Measurements from ENCODE around the gene PLOD3. TPM values are rescaled to one million over a fixed set of nuclear protein-coding genes. Genes with fewer than 3 reads are reported as not detected.

PLOD3 gene
- total and polyA plus RNA-seq, 2 donors (not counting 1 experiment from before 2014, with no cell fraction given) = 40.1 to 47.5 TPM

DNA sequence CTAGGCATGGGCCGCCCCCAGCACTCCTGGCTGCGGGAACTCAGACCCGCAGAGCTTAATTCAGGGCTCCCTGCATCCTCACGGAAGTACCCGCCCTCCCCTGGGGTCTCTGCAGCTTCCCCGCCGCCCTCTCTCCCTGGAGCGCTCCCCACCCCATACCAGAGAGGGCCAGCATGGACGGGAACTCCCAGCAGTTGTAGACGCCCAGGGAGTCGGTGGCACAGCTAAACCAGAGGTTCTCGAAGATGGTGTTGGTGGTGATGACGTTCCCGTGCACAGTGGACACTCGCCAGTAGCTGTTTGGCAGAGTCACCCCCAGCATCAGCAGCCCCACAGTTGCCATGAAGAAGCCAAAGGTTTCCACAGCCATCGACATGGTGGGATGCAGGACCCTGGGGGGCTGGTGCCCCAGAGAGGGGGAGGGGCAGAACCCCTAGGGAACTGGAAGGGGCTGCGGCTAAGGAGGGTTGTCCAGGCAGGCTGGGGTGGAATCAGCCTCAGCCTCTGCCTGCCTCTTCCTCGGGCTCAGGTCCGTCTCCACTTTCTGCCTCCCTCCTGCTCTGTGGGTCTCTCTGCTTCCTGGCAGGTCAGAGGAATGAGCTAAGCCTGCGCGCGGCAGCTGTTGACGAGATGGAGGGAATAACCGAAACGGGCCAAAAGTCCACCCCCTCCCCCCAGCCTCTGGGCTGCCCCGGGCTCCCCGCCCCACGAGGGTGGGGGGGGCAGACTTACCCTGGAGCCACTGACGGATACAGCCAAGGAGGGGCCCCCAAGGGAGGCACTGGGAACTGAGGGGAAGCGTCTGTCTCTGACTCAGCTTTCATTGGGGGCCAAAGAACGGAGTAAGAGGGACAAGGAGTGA, 20.1 kb upstream of the PLOD3 start, which contains the start of gene CLDN15:
TSS of gene CLDN15 (minus strand) at position 597 of the 862 bp plus-strand sequence. CDS start at position 376, 221 bp downstream.
- no peaks in the 10 kb centered on the region for H3K9me3 Mint-ChIP-seq (ENCODE audit: insufficient read depth)
- H3K27me3 ChIP-seq (replicated peaks in 1 of 4; ENCODE audit: control extremely low read depth in 1 of 4, control insufficient read depth in 3 of 4, insufficient read depth in 4 of 4, low read length in 3 of 4) = no peaks in the 10 kb centered on the region
- no peaks in the 10 kb centered on the region for H3K9me3 ChIP-seq (ENCODE audit: control extremely low read depth in 1 of 3, control insufficient read depth in 2 of 3, insufficient read depth in 1 of 3, low read length in 2 of 3)
- intact Hi-C loops (cut with micrococcal nuclease) = no loop called here
- CTCF ChIA-PET = interaction anchor here (0.6 to 1.3 kb wide), 4 partner anchors 14 to 94 kb away, joined by 3 to 5 read pairs (median 4); no protein-coding TSS in a partner anchor
- no peak within 1 kb of the TSS for H3K4me3 ChIP-seq (ENCODE audit: control extremely low read depth in 1 of 5, extremely low read depth in 1 of 5, insufficient read depth in 1 of 5, low read depth in 2 of 5, low read length in 4 of 5)
- no peak within 1 kb of the TSS for H2AFZ ChIP-seq (ENCODE audit: insufficient read depth, low read depth, low read length, poor library complexity, severe bottlenecking)
- H3K27me3 Mint-ChIP-seq = no peaks in the 10 kb centered on the region
- ATAC-seq (ENCODE audit: low read depth) (peak; percentile 31), DNase-seq (no peak)
- peaks cover 62% of the 10 kb centered on the region for H4K20me1 ChIP-seq (ENCODE audit: control insufficient read depth, insufficient read depth, low read length, poor library complexity, severe bottlenecking)
- H3K4me1 ChIP-seq (ENCODE audit: control insufficient read depth in 2 of 2, insufficient read depth in 2 of 2, low read length in 2 of 2) = peaks cover 0 to 13% of the 10 kb centered on the region in 2 donors
- POLR2A ChIA-PET = interaction anchor here (1.2 kb wide), 1 partner anchor 19 kb away, joined by 3 read pairs; the partner anchor contains the start of gene ZNHIT1
- no peak within 1 kb of the TSS for H3K27ac Mint-ChIP-seq
- H3K4me2 ChIP-seq (replicated peaks; ENCODE audit: low read depth, low read length, poor library complexity, severe bottlenecking) = peak within 1 kb of the TSS; percentile 10
- H3K9ac ChIP-seq (ENCODE audit: low read length) = no peak within 1 kb of the TSS
- H3K27ac ChIP-seq (ENCODE audit: low read length in 2 of 2) = no peak within 1 kb of the TSS
- peaks cover 37% of the 10 kb centered on the region for H3K79me2 ChIP-seq (ENCODE audit: control insufficient read depth, insufficient read depth, low read length)
- H3K4me3 Mint-ChIP-seq = no peak within 1 kb of the TSS
- peaks cover 0 to 19% of the 10 kb centered on the region in 2 experiments for H3K36me3 ChIP-seq (replicated peaks in 1 of 2; ENCODE audit: control extremely low read depth in 1 of 2, control insufficient read depth in 1 of 2, extremely low read depth in 1 of 2, insufficient read depth in 2 of 2, low read length in 1 of 2)
- H3K4me1 Mint-ChIP-seq = peaks cover 8% of the 10 kb centered on the region
- TF ChIP-seq EZH2 (IDR thresholded peaks at IDR 0.05; ENCODE audit: borderline replicate concordance, insufficient read depth, low read depth, low read length, poor library complexity, severe bottlenecking) = no peak
- TF ChIP-seq, protein P1, sequence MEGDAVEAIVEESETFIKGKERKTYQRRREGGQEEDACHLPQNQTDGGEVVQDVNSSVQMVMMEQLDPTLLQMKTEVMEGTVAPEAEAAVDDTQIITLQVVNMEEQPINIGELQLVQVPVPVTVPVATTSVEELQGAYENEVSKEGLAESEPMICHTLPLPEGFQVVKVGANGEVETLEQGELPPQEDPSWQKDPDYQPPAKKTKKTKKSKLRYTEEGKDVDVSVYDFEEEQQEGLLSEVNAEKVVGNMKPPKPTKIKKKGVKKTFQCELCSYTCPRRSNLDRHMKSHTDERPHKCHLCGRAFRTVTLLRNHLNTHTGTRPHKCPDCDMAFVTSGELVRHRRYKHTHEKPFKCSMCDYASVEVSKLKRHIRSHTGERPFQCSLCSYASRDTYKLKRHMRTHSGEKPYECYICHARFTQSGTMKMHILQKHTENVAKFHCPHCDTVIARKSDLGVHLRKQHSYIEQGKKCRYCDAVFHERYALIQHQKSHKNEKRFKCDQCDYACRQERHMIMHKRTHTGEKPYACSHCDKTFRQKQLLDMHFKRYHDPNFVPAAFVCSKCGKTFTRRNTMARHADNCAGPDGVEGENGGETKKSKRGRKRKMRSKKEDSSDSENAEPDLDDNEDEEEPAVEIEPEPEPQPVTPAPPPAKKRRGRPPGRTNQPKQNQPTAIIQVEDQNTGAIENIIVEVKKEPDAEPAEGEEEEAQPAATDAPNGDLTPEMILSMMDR (IDR thresholded peaks at IDR 0.05) = no peak
- WGBS (ENCODE audit: insufficient coverage) = 31% methylated on average over 26 of the region's 31 CpGs

Data from B cell (primary cell).